A549 (cell line): ENCODE data around the gene SRR.

ENCODE experiments used
- CHD2 ChIP-seq: fragments of 150-350 bp; IDR thresholded peaks from 2 replicates; pipeline ENCODE4 v1.6.1; 2014; ENCODE audit warnings: low read length; ENCODE audit not compliant: partially characterized antibody
- ESRRA ChIP-seq: fragments of 150-350 bp; IDR thresholded peaks from 2 replicates; pipeline ENCODE4 v1.6.1; 2014; ENCODE audit warnings: mild to moderate bottlenecking, low read length, borderline replicate concordance
- FOSL2 ChIP-seq, 2 experiments: fragments of 450-650 bp in 1 of 2; fragments of >200 bp in 1 of 2; sonication (Bioruptor Twin) in 1 of 2; formaldehyde crosslinking; IDR thresholded peaks; 2 replicates each; pipeline versions ENCODE4 v1.5.0 to v1.6.1; 2016 to 2020; ENCODE audit warnings: mild to moderate bottlenecking in 1 of 2, moderate library complexity in 1 of 2
- MAFK ChIP-seq: fragments of 450-650 bp; IDR thresholded peaks from 2 replicates; pipeline ENCODE4 v1.6.1; 2014; ENCODE audit not compliant: partially characterized antibody
- NFE2L2 ChIP-seq: fragments of 150-350 bp; conservative IDR thresholded peaks from 2 replicates; pipeline ENCODE4 v1.6.1; 2014; ENCODE audit warnings: low read length
- NPAS2 ChIP-seq: fragments of 250-450 bp; sonication (Bioruptor Pico); IDR thresholded peaks from 2 replicates; pipeline ENCODE4 v1.8.0; 2022; ENCODE audit warnings: mild to moderate bottlenecking, moderate library complexity, borderline replicate concordance
- POLR2A ChIP-seq: IDR thresholded peaks from 2 replicates; pipeline ENCODE4 v1.6.1; 2012; ENCODE audit warnings: mild to moderate bottlenecking, low read length
- RAD21 ChIP-seq, 2 experiments: fragments of >200 bp in 1 of 2; sonication (Bioruptor Twin) in 1 of 2; formaldehyde crosslinking in 1 of 2; IDR thresholded peaks in 1 of 2; conservative IDR thresholded peaks in 1 of 2; 2 replicates in 1 of 2; 3 replicates in 1 of 2; pipeline ENCODE4 v1.6.1; 2012 to 2018; ENCODE audit warnings: inconsistent platforms in 1 of 2
- ZFP36 ChIP-seq: fragments of 450-650 bp; IDR thresholded peaks from 2 replicates; pipeline ENCODE4 v1.6.1; 2014; ENCODE audit warnings: borderline replicate concordance; ENCODE audit not compliant: partially characterized antibody
- TF ChIP-seq, protein P1 (sequence below): fragments of >200 bp; sonication (Bioruptor Twin); formaldehyde crosslinking; IDR thresholded peaks from 3 replicates; pipeline ENCODE4 v1.5.1; 2016

DNA sequence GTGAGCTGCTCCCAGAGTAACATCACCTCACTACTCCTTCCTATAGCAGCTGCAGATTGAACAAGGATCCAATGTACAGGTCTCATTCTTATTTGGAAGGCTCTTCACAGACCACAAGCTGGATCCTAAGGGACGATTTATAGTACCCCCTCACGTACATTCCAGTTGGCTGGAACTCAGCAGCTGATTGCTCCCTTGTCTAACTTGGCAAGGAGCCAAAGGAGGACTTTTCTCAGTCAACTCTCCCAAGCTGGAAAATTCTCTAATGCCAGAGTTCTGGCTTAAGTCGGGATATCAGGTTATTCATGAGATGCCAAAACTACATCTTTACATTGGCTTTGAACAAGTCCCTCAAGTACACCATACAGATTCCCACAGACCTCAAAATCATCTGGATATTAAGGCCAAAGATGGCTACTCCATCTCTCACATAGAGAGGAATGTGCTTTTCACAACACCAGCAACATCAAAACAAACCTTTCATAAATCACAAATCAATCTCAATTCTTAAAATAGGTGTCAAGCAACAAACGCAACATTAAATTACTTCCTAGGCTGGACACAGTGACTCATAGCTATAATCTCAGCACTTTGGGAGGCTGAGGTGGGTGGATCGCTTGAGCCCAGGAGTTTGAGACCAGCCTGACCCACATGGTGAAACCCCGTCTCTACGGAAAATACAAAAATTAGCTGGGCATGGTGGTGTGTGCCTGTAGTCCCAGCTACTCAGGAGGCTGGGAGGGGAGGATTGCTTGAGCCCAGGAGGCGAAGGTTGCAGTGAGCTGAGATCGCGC is 39.5 kb upstream of the SRR start:
- TF ChIP-seq POLR2A = no peak
- TF ChIP-seq, protein P1, sequence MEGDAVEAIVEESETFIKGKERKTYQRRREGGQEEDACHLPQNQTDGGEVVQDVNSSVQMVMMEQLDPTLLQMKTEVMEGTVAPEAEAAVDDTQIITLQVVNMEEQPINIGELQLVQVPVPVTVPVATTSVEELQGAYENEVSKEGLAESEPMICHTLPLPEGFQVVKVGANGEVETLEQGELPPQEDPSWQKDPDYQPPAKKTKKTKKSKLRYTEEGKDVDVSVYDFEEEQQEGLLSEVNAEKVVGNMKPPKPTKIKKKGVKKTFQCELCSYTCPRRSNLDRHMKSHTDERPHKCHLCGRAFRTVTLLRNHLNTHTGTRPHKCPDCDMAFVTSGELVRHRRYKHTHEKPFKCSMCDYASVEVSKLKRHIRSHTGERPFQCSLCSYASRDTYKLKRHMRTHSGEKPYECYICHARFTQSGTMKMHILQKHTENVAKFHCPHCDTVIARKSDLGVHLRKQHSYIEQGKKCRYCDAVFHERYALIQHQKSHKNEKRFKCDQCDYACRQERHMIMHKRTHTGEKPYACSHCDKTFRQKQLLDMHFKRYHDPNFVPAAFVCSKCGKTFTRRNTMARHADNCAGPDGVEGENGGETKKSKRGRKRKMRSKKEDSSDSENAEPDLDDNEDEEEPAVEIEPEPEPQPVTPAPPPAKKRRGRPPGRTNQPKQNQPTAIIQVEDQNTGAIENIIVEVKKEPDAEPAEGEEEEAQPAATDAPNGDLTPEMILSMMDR = no peak
- no peak for TF ChIP-seq RAD21 (conservative IDR thresholded peaks at IDR 0.05 in 1 of 2, IDR thresholded peaks at IDR 0.05 in 1 of 2)
- no peak for TF ChIP-seq NPAS2 (CRISPR knock-in tag)
- TF ChIP-seq ZFP36 = no peak
- TF ChIP-seq MAFK = no peak
- no peak for TF ChIP-seq CHD2
- no peak for TF ChIP-seq FOSL2 (IDR thresholded peaks at IDR 0.05)
- no peak for TF ChIP-seq FOSL2 (CRISPR knock-in tag; IDR thresholded peaks at IDR 0.05)
- TF ChIP-seq ESRRA = no peak
- TF ChIP-seq NFE2L2 = no peak
